ENCODE results near the gene RNASE8. TPM values are rescaled to one million over a fixed set of nuclear protein-coding genes. Genes with fewer than 3 reads are reported as not detected.

Gene RNASE8
- total RNA-seq, 1 experiment from 2014 or later = not detected

- no peak for DNase-seq (ENCODE audit: low spot score)
- peaks cover 76% of the 10 kb centered on the region for H3K36me3 Mint-ChIP-seq
- H3K9me3 Mint-ChIP-seq = no peaks in the 10 kb centered on the region
- no peak overlapping the region for H3K4me3 Mint-ChIP-seq
- no peaks in the 10 kb centered on the region for H3K27me3 Mint-ChIP-seq (ENCODE audit: low read depth)
- CTCF ChIA-PET = interaction anchor here (2.5 kb wide), 1 partner anchor 12 kb away, joined by 9 read pairs; no protein-coding TSS in a partner anchor
- no peak for ATAC-seq
- POLR2A ChIA-PET = no interaction called here
- no peak for TF ChIP-seq HMGA2 (CRISPR knock-in tag; IDR thresholded peaks at IDR 0.05)
- no peak for TF ChIP-seq TEAD4 (CRISPR knock-in tag; IDR thresholded peaks at IDR 0.05)
- no peak for TF ChIP-seq USF2 (CRISPR knock-in tag; IDR thresholded peaks at IDR 0.05)
- TF ChIP-seq SOX15 (CRISPR knock-in tag; IDR thresholded peaks at IDR 0.05) = no peak
- TF ChIP-seq NR1H2 (CRISPR knock-in tag; IDR thresholded peaks at IDR 0.05) = no peak
- no peak for TF ChIP-seq PRRX2 (CRISPR knock-in tag; IDR thresholded peaks at IDR 0.05)
- TF ChIP-seq ZNF532 (CRISPR knock-in tag; IDR thresholded peaks at IDR 0.05; ENCODE audit: borderline replicate concordance) = no peak
- TF ChIP-seq TEAD1 (CRISPR knock-in tag; IDR thresholded peaks at IDR 0.05) = no peak
- TF ChIP-seq NFE2L1 (CRISPR knock-in tag; IDR thresholded peaks at IDR 0.05) = no peak
- no peak overlapping the region for H3K27ac Mint-ChIP-seq
- peaks cover 2% of the 10 kb centered on the region for H3K4me1 Mint-ChIP-seq
Observed at GRCh38 chr14:21078287-21078686, 20.7 kb downstream of the RNASE8 start.

- Mint-ChIP-seq H3K27me3 (ENCODE audit: low read depth) (no peaks in the 10 kb centered on the region), H3K9me3 (no peaks in the 10 kb centered on the region), H3K4me3 (no peak overlapping the region), H3K4me1 (no peaks in the 10 kb centered on the region), H3K36me3 (peaks cover 72% of the 10 kb centered on the region), H3K27ac (no peak overlapping the region)
- POLR2A ChIA-PET = no interaction called here
- TF ChIP-seq KAT7 (CRISPR knock-in tag; IDR thresholded peaks at IDR 0.05; ENCODE audit: borderline replicate concordance) (no peak), FOXP1 (CRISPR knock-in tag; IDR thresholded peaks at IDR 0.05; ENCODE audit: borderline replicate concordance) (no peak), SMAD4 (CRISPR knock-in tag; IDR thresholded peaks at IDR 0.05) (no peak), ZNF281 (CRISPR knock-in tag; IDR thresholded peaks at IDR 0.05) (no peak), FOXK1 (CRISPR knock-in tag; IDR thresholded peaks at IDR 0.05) (no peak), TEAD4 (CRISPR knock-in tag; IDR thresholded peaks at IDR 0.05) (no peak), NFATC4 (CRISPR knock-in tag; IDR thresholded peaks at IDR 0.05) (no peak), HMGXB4 (CRISPR knock-in tag; IDR thresholded peaks at IDR 0.05) (no peak)
- ATAC-seq = no peak
- no peak for DNase-seq (ENCODE audit: low spot score)
- CTCF ChIA-PET = interaction anchor here (1.4 to 2.5 kb wide), 2 partner anchors 10 to 12 kb away, joined by 3 to 9 read pairs; no protein-coding TSS in a partner anchor
Observed at GRCh38 chr14:21078726-21079125, 21.1 kb downstream of the RNASE8 start.

Data from WTC11 (cell line).